K562 (cell line): ENCODE data around the gene ZNF512B. TPM values are rescaled to one million over a fixed set of nuclear protein-coding genes. Genes with fewer than 3 reads are reported as not detected.

ENCODE experiments used
- GTF3C2 ChIP-seq: IDR thresholded peaks from 3 replicates; pipeline ENCODE4 v1.6.1; 2011; ENCODE audit warnings: borderline replicate concordance, mild to moderate bottlenecking, moderate library complexity; ENCODE audit not compliant: insufficient read length; ENCODE audit errors: extremely low read depth
- KDM2B ChIP-seq: fragments of 250-450 bp; sonication (Bioruptor Pico); IDR thresholded peaks from 2 replicates; pipeline ENCODE4 v1.8.0; 2021; ENCODE audit warnings: mild to moderate bottlenecking, moderate library complexity
- MXD1 ChIP-seq: fragments of 250-450 bp; sonication (Bioruptor Pico); IDR thresholded peaks from 2 replicates; pipeline ENCODE4 v1.8.0; 2021; ENCODE audit warnings: borderline replicate concordance, mild to moderate bottlenecking, moderate library complexity; ENCODE audit not compliant: poor library complexity, severe bottlenecking
- NCOA6 ChIP-seq: fragments of 450-650 bp; IDR thresholded peaks from 2 replicates; pipeline ENCODE4 v1.6.1; 2017; ENCODE audit warnings: mild to moderate bottlenecking
- NELFE ChIP-seq: IDR thresholded peaks from 2 replicates; pipeline ENCODE4 v1.6.1; 2011; ENCODE audit warnings: mild to moderate bottlenecking; ENCODE audit not compliant: insufficient read depth, insufficient read length
- NFIC ChIP-seq: fragments of 450-650 bp; IDR thresholded peaks from 2 replicates; pipeline ENCODE4 v1.6.1; 2017; ENCODE audit warnings: mild to moderate bottlenecking, inconsistent platforms
- RBFOX2 ChIP-seq: fragments of 200-400 bp; formaldehyde crosslinking; IDR thresholded peaks from 2 replicates; pipeline ENCODE4 v1.6.1; 2017; ENCODE audit warnings: low read depth, mild to moderate bottlenecking, low read length, moderate library complexity
- SREBF1 ChIP-seq: fragments of 150-350 bp; IDR thresholded peaks from 2 replicates; pipeline ENCODE4 v1.6.1; 2014; ENCODE audit warnings: antibody characterized with exemption, low read depth, low read length, borderline replicate concordance
- THRAP3 ChIP-seq: fragments of 450-650 bp; IDR thresholded peaks from 2 replicates; pipeline ENCODE4 v1.6.1; 2016; ENCODE audit warnings: mild to moderate bottlenecking, inconsistent platforms, borderline replicate concordance
- ZBTB5 ChIP-seq: fragments of 450-650 bp; IDR thresholded peaks from 2 replicates; pipeline ENCODE4 v1.6.1; 2017; ENCODE audit warnings: antibody characterized with exemption
- polyA plus RNA-seq, 8 experiments: library from polyadenylated mRNA; depleted of rRNA in 4 of 8; stranded (reverse) in 5 of 8; unstranded in 3 of 8; fragments of >200 nt; fragmentation: Nextera tagmentation in 2 of 8; fragmentation: Illumina TruSeq in 1 of 8; extraction: Ambion mirVana in 2 of 8; extraction: Trizol in 1 of 8; gene quantifications; 2 replicates each; pipeline versions ENCODE4 v1.2.1 to v1.2.3, GENCODE V29; 2011 to 2014; ENCODE audit warnings: inconsistent platforms in 1 of 8, missing spikeins in 1 of 8
- total RNA-seq, 7 experiments: library from RNA; depleted of rRNA in 6 of 7; stranded (reverse); fragments of >200 nt in 6 of 7; fragmentation: Illumina TruSeq in 2 of 7; extraction: Trizol in 2 of 7; gene quantifications; 2 replicates each; pipeline versions ENCODE4 v1.2.1 to v1.2.3, GENCODE V29; 2011 to 2021; ENCODE audit warnings: low replicate concordance in 1 of 7
- TF ChIP-seq, protein P1 (sequence below): sonication (generic); formaldehyde crosslinking; IDR thresholded peaks from 2 replicates; pipeline ENCODE4 v1.8.1; 2023; ENCODE audit warnings: mild to moderate bottlenecking, missing genetic modification reagents
- TF ChIP-seq, protein P2 (sequence below), 2 experiments: fragments of 450-650 bp in 1 of 2; sonication (generic) in 1 of 2; formaldehyde crosslinking; conservative IDR thresholded peaks; 2 replicates each; pipeline versions ENCODE4 v1.4.0 to v1.8.1; 2020 to 2022; ENCODE audit warnings: mild to moderate bottlenecking in 1 of 2, missing genetic modification reagents in 1 of 2
- TF ChIP-seq, protein P3 (sequence below): sonication (generic); IDR thresholded peaks from 2 replicates; pipeline ENCODE4 v1.6.1; 2016

ZNF512B gene
- total and polyA plus RNA-seq, 9 of the 15 experiments (the other 6 are each of a cell fraction or from before 2014, with no cell fraction given), result 0.01 to 27.8 (median 8.2) TPM

DNA sequence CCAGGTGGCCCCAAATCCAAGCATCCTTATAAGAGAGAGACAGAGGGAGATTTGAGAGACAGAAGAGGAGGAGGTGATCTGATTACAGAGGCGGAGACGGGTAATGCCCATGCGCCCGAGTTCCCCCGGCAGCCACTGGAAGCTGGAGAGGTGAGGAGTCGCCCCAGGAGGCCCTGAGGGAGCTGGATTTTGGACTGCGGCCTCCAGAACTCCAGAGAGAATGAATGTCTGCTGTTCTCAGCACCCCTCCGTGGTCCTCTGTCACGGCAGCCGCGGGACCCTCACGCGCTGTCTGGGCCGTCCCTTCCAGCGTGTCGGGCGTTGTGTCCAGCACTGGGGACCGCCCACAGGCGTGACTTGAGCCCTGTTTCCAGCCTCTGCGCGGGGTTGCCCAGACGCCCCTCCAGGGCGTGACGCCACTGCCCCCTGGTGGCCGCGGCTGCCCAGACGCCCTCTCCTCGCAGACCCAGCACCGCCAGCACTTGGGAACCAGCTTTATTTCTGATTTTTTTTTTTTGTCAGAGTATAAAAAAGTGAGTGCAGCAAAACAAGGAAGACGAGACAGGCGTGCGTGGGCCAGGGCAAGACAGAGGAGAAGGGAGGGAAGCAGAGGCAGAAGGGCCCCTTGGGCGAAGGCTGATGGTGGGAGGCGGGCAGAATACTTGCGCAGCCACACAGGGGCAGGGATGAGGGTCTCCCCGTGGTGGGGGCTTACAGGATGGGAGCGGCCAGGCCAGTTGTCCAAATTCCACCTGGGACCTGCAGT is 4.1 kb upstream of the ZNF512B start (continued):
- TF ChIP-seq, protein P1, sequence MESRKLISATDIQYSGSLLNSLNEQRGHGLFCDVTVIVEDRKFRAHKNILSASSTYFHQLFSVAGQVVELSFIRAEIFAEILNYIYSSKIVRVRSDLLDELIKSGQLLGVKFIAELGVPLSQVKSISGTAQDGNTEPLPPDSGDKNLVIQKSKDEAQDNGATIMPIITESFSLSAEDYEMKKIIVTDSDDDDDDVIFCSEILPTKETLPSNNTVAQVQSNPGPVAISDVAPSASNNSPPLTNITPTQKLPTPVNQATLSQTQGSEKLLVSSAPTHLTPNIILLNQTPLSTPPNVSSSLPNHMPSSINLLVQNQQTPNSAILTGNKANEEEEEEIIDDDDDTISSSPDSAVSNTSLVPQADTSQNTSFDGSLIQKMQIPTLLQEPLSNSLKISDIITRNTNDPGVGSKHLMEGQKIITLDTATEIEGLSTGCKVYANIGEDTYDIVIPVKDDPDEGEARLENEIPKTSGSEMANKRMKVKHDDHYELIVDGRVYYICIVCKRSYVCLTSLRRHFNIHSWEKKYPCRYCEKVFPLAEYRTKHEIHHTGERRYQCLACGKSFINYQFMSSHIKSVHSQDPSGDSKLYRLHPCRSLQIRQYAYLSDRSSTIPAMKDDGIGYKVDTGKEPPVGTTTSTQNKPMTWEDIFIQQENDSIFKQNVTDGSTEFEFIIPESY, result peak; percentile 96
- no peak for TF ChIP-seq GTF3C2
- TF ChIP-seq THRAP3, result no peak
- no peak for TF ChIP-seq NELFE
- no peak for TF ChIP-seq MXD1
- TF ChIP-seq, protein P2, sequence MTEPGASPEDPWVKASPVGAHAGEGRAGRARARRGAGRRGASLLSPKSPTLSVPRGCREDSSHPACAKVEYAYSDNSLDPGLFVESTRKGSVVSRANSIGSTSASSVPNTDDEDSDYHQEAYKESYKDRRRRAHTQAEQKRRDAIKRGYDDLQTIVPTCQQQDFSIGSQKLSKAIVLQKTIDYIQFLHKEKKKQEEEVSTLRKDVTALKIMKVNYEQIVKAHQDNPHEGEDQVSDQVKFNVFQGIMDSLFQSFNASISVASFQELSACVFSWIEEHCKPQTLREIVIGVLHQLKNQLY (CRISPR knock-in tag; conservative IDR thresholded peaks at IDR 0.05), result no peak
- TF ChIP-seq KDM2B (CRISPR knock-in tag), result no peak
- TF ChIP-seq, protein P3, sequence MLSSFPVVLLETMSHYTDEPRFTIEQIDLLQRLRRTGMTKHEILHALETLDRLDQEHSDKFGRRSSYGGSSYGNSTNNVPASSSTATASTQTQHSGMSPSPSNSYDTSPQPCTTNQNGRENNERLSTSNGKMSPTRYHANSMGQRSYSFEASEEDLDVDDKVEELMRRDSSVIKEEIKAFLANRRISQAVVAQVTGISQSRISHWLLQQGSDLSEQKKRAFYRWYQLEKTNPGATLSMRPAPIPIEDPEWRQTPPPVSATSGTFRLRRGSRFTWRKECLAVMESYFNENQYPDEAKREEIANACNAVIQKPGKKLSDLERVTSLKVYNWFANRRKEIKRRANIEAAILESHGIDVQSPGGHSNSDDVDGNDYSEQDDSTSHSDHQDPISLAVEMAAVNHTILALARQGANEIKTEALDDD, result no peak
- no peak for TF ChIP-seq ZBTB5
- no peak for TF ChIP-seq SREBF1
- peak; percentile 63 for TF ChIP-seq NCOA6
- TF ChIP-seq RBFOX2, result peak; percentile 56; the same call in 1 of the 2 replicates
- peak; percentile 34 for TF ChIP-seq NFIC
